ENCODE results near the gene SUPT3H. TPM values are rescaled to one million over a fixed set of nuclear protein-coding genes. Genes with fewer than 3 reads are reported as not detected.

SUPT3H gene
- polyA plus RNA-seq, 1 donor: 12.0 TPM

- Histone ChIP-seq H3K9me3 (ENCODE audit: control insufficient read depth, low read depth, low read length) (no peaks in the 10 kb centered on the region), H3K27ac (ENCODE audit: low read length) (no peak overlapping the region), H3K4me1 (ENCODE audit: control insufficient read depth, insufficient read depth, low read length) (no peaks in the 10 kb centered on the region), H3K36me3 (ENCODE audit: control insufficient read depth, insufficient read depth, low read length) (no peaks in the 10 kb centered on the region), H3K27me3 (ENCODE audit: control insufficient read depth, insufficient read depth, low read length) (no peaks in the 10 kb centered on the region), H3K4me3 (ENCODE audit: low read length) (no peak overlapping the region)
- no peak for DNase-seq
- WGBS (ENCODE audit: insufficient coverage, low lambda C conversion rate): 85% methylated on average over 4 of the region's 5 CpGs
Measured at GRCh38 chr6:45326698-45327417, 50.9 kb downstream of the SUPT3H start.

DNA sequence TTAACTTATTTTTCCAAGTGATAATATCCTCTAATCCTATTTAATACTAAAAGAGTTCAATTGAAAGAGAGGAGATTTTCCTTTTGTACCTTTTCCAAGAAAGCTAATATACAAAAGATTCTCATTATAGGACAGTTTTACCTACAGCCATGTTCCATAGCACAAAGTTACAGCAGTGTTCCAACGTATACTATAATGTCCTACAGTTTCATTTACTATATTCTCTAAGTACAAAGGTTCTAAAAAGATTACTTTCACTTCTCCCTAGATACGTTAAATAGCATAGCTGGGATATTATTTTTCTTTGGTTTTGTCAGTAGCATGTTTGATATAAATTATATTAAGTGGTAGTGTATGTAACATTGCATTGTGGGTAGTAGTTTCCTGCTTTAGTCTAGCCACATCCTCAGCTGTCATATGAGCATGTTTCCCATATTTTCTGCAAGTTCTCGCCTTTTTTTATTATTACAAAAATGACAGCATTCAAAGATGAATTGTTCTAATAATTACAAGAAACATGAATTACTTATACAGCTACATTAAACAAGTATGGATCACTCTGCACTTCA, 54.0 kb downstream of the SUPT3H start:
- H3K27ac ChIP-seq (ENCODE audit: low read length): no peak overlapping the region
- H3K4me1 ChIP-seq (ENCODE audit: control insufficient read depth, insufficient read depth, low read length): no peaks in the 10 kb centered on the region
- H3K27me3 ChIP-seq (ENCODE audit: control insufficient read depth, insufficient read depth, low read length): no peaks in the 10 kb centered on the region
- DNase-seq: peak in 1 of 2 donors; percentile 9
- no peaks in the 10 kb centered on the region for H3K9me3 ChIP-seq (ENCODE audit: control insufficient read depth, low read depth, low read length)
- H3K4me3 ChIP-seq (ENCODE audit: low read length): no peak overlapping the region
- WGBS (ENCODE audit: insufficient coverage, low lambda C conversion rate): 23% methylated on average over 2 of the region's 3 CpGs
- no peaks in the 10 kb centered on the region for H3K36me3 ChIP-seq (ENCODE audit: control insufficient read depth, insufficient read depth, low read length)

- H3K27ac ChIP-seq (ENCODE audit: low read length): no peak overlapping the region
- H3K36me3 ChIP-seq (ENCODE audit: control insufficient read depth, insufficient read depth, low read length): no peaks in the 10 kb centered on the region
- no peak for DNase-seq
- no CpG with 5 or more reads among the region's 4 CpGs for WGBS (ENCODE audit: insufficient coverage, low lambda C conversion rate)
- no peak overlapping the region for H3K4me3 ChIP-seq (ENCODE audit: low read length)
- H3K9me3 ChIP-seq (ENCODE audit: control insufficient read depth, low read depth, low read length): no peaks in the 10 kb centered on the region
- H3K4me1 ChIP-seq (ENCODE audit: control insufficient read depth, insufficient read depth, low read length): no peaks in the 10 kb centered on the region
- no peaks in the 10 kb centered on the region for H3K27me3 ChIP-seq (ENCODE audit: control insufficient read depth, insufficient read depth, low read length)
Measured at GRCh38 chr6:45320349-45320748, 57.4 kb downstream of the SUPT3H start.

GRCh38 chr6:45314146-45314545, 63.6 kb downstream of the SUPT3H start:
- no peak for DNase-seq
- Histone ChIP-seq H3K36me3 (ENCODE audit: control insufficient read depth, insufficient read depth, low read length) (no peaks in the 10 kb centered on the region), H3K4me1 (ENCODE audit: control insufficient read depth, insufficient read depth, low read length) (no peaks in the 10 kb centered on the region), H3K4me3 (ENCODE audit: low read length) (no peak overlapping the region), H3K27me3 (ENCODE audit: control insufficient read depth, insufficient read depth, low read length) (no peaks in the 10 kb centered on the region), H3K9me3 (ENCODE audit: control insufficient read depth, low read depth, low read length) (no peaks in the 10 kb centered on the region), H3K27ac (ENCODE audit: low read length) (no peak overlapping the region)
- no CpG with 5 or more reads among the region's 5 CpGs for WGBS (ENCODE audit: insufficient coverage, low lambda C conversion rate)

DNA sequence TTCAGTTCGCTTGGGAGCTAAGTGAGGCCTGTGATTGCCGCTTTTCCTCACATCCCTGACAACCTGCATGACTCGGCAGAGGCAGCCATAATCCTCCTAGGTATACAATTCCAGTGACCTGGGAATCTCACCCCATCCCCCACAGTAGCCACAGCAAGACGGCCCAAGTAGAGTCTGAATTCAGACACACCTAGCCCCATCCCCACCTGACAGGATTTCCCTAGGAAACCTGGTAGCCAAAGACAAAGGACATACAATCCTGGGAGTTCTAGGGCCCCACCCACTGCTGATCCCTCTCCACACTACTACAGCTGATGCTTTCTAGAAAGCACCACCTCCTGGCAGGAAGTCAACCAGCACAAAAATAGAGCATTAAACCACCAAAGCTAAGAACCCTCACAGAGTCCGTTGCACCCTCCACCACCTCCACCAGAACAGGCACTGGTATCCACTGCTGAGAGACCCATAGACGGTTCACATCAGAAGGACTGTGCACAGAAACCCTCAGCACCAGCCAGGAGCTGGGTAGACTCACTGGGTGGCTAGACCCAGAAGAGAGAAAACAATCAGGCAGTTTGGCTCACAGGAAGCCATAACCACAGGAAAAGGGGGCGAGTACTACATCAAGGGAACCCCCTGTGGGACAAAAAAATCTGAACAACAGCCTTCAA, 67.5 kb downstream of the SUPT3H start:
- Histone ChIP-seq H3K9me3 (ENCODE audit: control insufficient read depth, low read depth, low read length) (peaks cover 4% of the 10 kb centered on the region), H3K36me3 (ENCODE audit: control insufficient read depth, insufficient read depth, low read length) (no peaks in the 10 kb centered on the region), H3K4me1 (ENCODE audit: control insufficient read depth, insufficient read depth, low read length) (no peaks in the 10 kb centered on the region), H3K27me3 (ENCODE audit: control insufficient read depth, insufficient read depth, low read length) (no peaks in the 10 kb centered on the region), H3K4me3 (ENCODE audit: low read length) (no peak overlapping the region), H3K27ac (ENCODE audit: low read length) (no peak overlapping the region)
- WGBS (ENCODE audit: insufficient coverage, low lambda C conversion rate): no CpG with 5 or more reads among the region's 7 CpGs
- DNase-seq: no peak

- H3K36me3 ChIP-seq (ENCODE audit: control insufficient read depth, insufficient read depth, low read length): no peaks in the 10 kb centered on the region
- no peak for DNase-seq
- peaks cover 9% of the 10 kb centered on the region for H3K9me3 ChIP-seq (ENCODE audit: control insufficient read depth, low read depth, low read length)
- no peak overlapping the region for H3K4me3 ChIP-seq (ENCODE audit: low read length)
- H3K27me3 ChIP-seq (ENCODE audit: control insufficient read depth, insufficient read depth, low read length): no peaks in the 10 kb centered on the region
- H3K4me1 ChIP-seq (ENCODE audit: control insufficient read depth, insufficient read depth, low read length): no peaks in the 10 kb centered on the region
- WGBS (ENCODE audit: insufficient coverage, low lambda C conversion rate): no CpG with 5 or more reads among the region's 1 CpG
- no peak overlapping the region for H3K27ac ChIP-seq (ENCODE audit: low read length)
Measured at GRCh38 chr6:45305546-45305945, 72.2 kb downstream of the SUPT3H start.

GRCh38 chr6:45302832-45303231, 74.9 kb downstream of the SUPT3H start:
- 100% methylated on average over 2 of the region's 3 CpGs for WGBS (ENCODE audit: insufficient coverage, low lambda C conversion rate)
- Histone ChIP-seq H3K27me3 (ENCODE audit: control insufficient read depth, insufficient read depth, low read length) (no peaks in the 10 kb centered on the region), H3K4me3 (ENCODE audit: low read length) (no peak overlapping the region), H3K9me3 (ENCODE audit: control insufficient read depth, low read depth, low read length) (peaks cover 9% of the 10 kb centered on the region), H3K4me1 (ENCODE audit: control insufficient read depth, insufficient read depth, low read length) (no peaks in the 10 kb centered on the region), H3K36me3 (ENCODE audit: control insufficient read depth, insufficient read depth, low read length) (no peaks in the 10 kb centered on the region), H3K27ac (ENCODE audit: low read length) (no peak overlapping the region)
- DNase-seq: no peak

- Histone ChIP-seq H3K27ac (ENCODE audit: low read length) (no peak overlapping the region), H3K27me3 (ENCODE audit: control insufficient read depth, insufficient read depth, low read length) (no peaks in the 10 kb centered on the region), H3K4me1 (ENCODE audit: control insufficient read depth, insufficient read depth, low read length) (no peaks in the 10 kb centered on the region), H3K36me3 (ENCODE audit: control insufficient read depth, insufficient read depth, low read length) (no peaks in the 10 kb centered on the region), H3K4me3 (ENCODE audit: low read length) (no peak overlapping the region), H3K9me3 (ENCODE audit: control insufficient read depth, low read depth, low read length) (peaks cover 5% of the 10 kb centered on the region)
- WGBS (ENCODE audit: insufficient coverage, low lambda C conversion rate): no CpG with 5 or more reads among the region's 3 CpGs
- no peak for DNase-seq
Measured at GRCh38 chr6:45301348-45302142, 76.2 kb downstream of the SUPT3H start.

GRCh38 chr6:45300736-45301135, 77.0 kb downstream of the SUPT3H start:
- Histone ChIP-seq H3K36me3 (ENCODE audit: control insufficient read depth, insufficient read depth, low read length) (no peaks in the 10 kb centered on the region), H3K27ac (ENCODE audit: low read length) (no peak overlapping the region), H3K4me1 (ENCODE audit: control insufficient read depth, insufficient read depth, low read length) (no peaks in the 10 kb centered on the region), H3K9me3 (ENCODE audit: control insufficient read depth, low read depth, low read length) (peaks cover 5% of the 10 kb centered on the region), H3K27me3 (ENCODE audit: control insufficient read depth, insufficient read depth, low read length) (no peaks in the 10 kb centered on the region), H3K4me3 (ENCODE audit: low read length) (no peak overlapping the region)
- 100% methylated on average over 1 of the region's 1 CpG for WGBS (ENCODE audit: insufficient coverage, low lambda C conversion rate)
- DNase-seq: no peak

DNA sequence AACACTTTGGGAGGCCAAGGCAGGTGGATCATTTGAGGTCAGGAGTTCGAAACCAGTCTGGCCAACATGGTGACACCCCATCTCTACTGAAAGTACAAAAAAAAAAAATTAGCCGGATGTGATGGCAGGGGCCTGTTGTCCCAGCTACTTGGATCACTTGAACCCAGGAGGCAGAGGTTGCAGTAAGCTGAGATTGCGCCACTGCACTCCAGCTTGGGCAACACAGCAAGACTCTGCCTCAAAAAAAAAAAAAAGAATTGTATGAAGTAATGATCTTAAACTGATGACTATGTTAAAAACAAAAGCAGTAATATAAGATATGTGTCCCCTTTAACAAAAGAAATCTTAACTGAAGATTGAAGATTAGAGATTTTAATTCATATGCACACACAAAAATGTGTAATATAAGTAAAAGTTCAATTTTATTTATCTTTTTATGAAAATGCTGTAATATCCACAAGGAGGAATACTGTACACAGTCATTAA, 78.6 kb downstream of the SUPT3H start:
- Histone ChIP-seq H3K27ac (ENCODE audit: low read length) (no peak overlapping the region), H3K9me3 (ENCODE audit: control insufficient read depth, low read depth, low read length) (peaks cover 5% of the 10 kb centered on the region), H3K36me3 (ENCODE audit: control insufficient read depth, insufficient read depth, low read length) (no peaks in the 10 kb centered on the region), H3K4me1 (ENCODE audit: control insufficient read depth, insufficient read depth, low read length) (no peaks in the 10 kb centered on the region), H3K27me3 (ENCODE audit: control insufficient read depth, insufficient read depth, low read length) (no peaks in the 10 kb centered on the region), H3K4me3 (ENCODE audit: low read length) (no peak overlapping the region)
- WGBS (ENCODE audit: insufficient coverage, low lambda C conversion rate): no CpG with 5 or more reads among the region's 3 CpGs
- no peak for DNase-seq

All from large intestine (tissue), 3 donors.